ENCODE data around the gene EFNA2. TPM values are rescaled to one million over a fixed set of nuclear protein-coding genes. Genes with fewer than 3 reads are reported as not detected.
A peak's percentile ranks its signal among the peaks of the same experiment; 100 is the strongest.

Gene EFNA2
- total RNA-seq, 1 donor from 2014 or later: 15.0 TPM

GRCh38 chr19:1251330-1252220 lies 34.1 kb upstream of the EFNA2 start:
- Mint-ChIP-seq H3K9me3 (no peaks in the 10 kb centered on the region), H3K27me3 (ENCODE audit: low read depth) (no peaks in the 10 kb centered on the region), H3K27ac (peak overlapping the region; percentile 94), H3K4me3 (peak overlapping the region; percentile 85), H3K36me3 (peaks cover 3% of the 10 kb centered on the region), H3K4me1 (peaks cover 14% of the 10 kb centered on the region)
- no peak for TF ChIP-seq CTCF (IDR thresholded peaks at IDR 0.05; ENCODE audit: unreplicated experiment)
- DNase-seq (ENCODE audit: low spot score in 2 of 2, unreplicated experiment in 2 of 2): no peak

GRCh38 chr19:1252221-1252820 lies 33.4 kb upstream of the EFNA2 start:
- no peak for DNase-seq (ENCODE audit: low spot score in 2 of 2, unreplicated experiment in 2 of 2)
- peaks cover 3% of the 10 kb centered on the region for H3K36me3 Mint-ChIP-seq

GRCh38 chr19:1252821-1253513 lies 32.7 kb upstream of the EFNA2 start:
- Mint-ChIP-seq H3K9me3 (no peaks in the 10 kb centered on the region), H3K4me3 (peak overlapping the region; percentile 85), H3K36me3 (peaks cover 8% of the 10 kb centered on the region), H3K27me3 (ENCODE audit: low read depth) (no peaks in the 10 kb centered on the region), H3K4me1 (peaks cover 19% of the 10 kb centered on the region), H3K27ac (peak overlapping the region; percentile 85)
- TF ChIP-seq CTCF (IDR thresholded peaks at IDR 0.05; ENCODE audit: unreplicated experiment): no peak
- no peak for DNase-seq (ENCODE audit: low spot score in 2 of 2, unreplicated experiment in 2 of 2)

More at GRCh38 chr19:1252221-1252820, 33.4 kb upstream of the EFNA2 start:
- H3K27ac Mint-ChIP-seq: peak overlapping the region; percentile 59
- peak overlapping the region; percentile 85 for H3K4me3 Mint-ChIP-seq
- no peak for TF ChIP-seq CTCF (IDR thresholded peaks at IDR 0.05; ENCODE audit: unreplicated experiment)
- no peaks in the 10 kb centered on the region for H3K9me3 Mint-ChIP-seq
- H3K27me3 Mint-ChIP-seq (ENCODE audit: low read depth): no peaks in the 10 kb centered on the region
- peaks cover 14% of the 10 kb centered on the region for H3K4me1 Mint-ChIP-seq

GRCh38 chr19:1253514-1254080 lies 32.1 kb upstream of the EFNA2 start:
- no peak for TF ChIP-seq CTCF (IDR thresholded peaks at IDR 0.05; ENCODE audit: unreplicated experiment)
- DNase-seq (ENCODE audit: low spot score in 2 of 2, unreplicated experiment in 2 of 2): no peak
- no peaks in the 10 kb centered on the region for H3K9me3 Mint-ChIP-seq
- peak overlapping the region; percentile 85 for H3K27ac Mint-ChIP-seq
- H3K4me3 Mint-ChIP-seq: peak overlapping the region; percentile 50
- peaks cover 8% of the 10 kb centered on the region for H3K36me3 Mint-ChIP-seq
- peaks cover 19% of the 10 kb centered on the region for H3K4me1 Mint-ChIP-seq
- H3K27me3 Mint-ChIP-seq (ENCODE audit: low read depth): no peaks in the 10 kb centered on the region

- H3K27ac Mint-ChIP-seq: no peak overlapping the region
- H3K4me1 Mint-ChIP-seq: peaks cover 19% of the 10 kb centered on the region
- no peaks in the 10 kb centered on the region for H3K27me3 Mint-ChIP-seq (ENCODE audit: low read depth)
- peaks cover 9% of the 10 kb centered on the region for H3K36me3 Mint-ChIP-seq
- no peak for TF ChIP-seq CTCF (IDR thresholded peaks at IDR 0.05; ENCODE audit: unreplicated experiment)
- H3K4me3 Mint-ChIP-seq: no peak overlapping the region
- DNase-seq (ENCODE audit: low spot score in 2 of 2, unreplicated experiment in 2 of 2): no peak
- no peaks in the 10 kb centered on the region for H3K9me3 Mint-ChIP-seq
Observed at GRCh38 chr19:1254081-1254527, 31.6 kb upstream of the EFNA2 start.

Data from mesothelial cell of epicardium (in vitro differentiated cells).